T-helper 17 cell (primary cell): ENCODE measurements around the gene ACTRT2. TPM values are rescaled to one million over a fixed set of nuclear protein-coding genes. Genes with fewer than 3 reads are reported as not detected.

Experiments
- ATAC-seq: fragments of 150-1000 bp; cut with Tn5 transposase; 2 replicates; pipeline ENCODE4 v1.10.0; 2021; ENCODE audit warnings: mild to moderate bottlenecking, moderate library complexity
- DNase-seq, 3 donors: peaks; one replicate each; pipeline versions ENCODE4 v3.0.0 to v3.0.0-alpha.2; 2020 to 2021
- H3K9me3 ChIP-seq: one replicate; pipeline ENCODE4 v1.7.0; 2013; ENCODE audit warnings: low read length, mild to moderate bottlenecking; ENCODE audit not compliant: control insufficient read depth, poor library complexity, severe bottlenecking
- H3K27ac Mint-ChIP-seq: one replicate; pipeline ENCODE4 v1.8.0; 2022; ENCODE audit warnings: mild to moderate bottlenecking, moderate library complexity, mixed read lengths
- H3K27me3 Mint-ChIP-seq: one replicate; pipeline ENCODE4 v1.8.0; 2022; ENCODE audit warnings: mixed read lengths
- H3K36me3 Mint-ChIP-seq: one replicate; pipeline ENCODE4 v1.8.0; 2022; ENCODE audit warnings: low read depth, mixed read lengths
- H3K4me1 Mint-ChIP-seq: one replicate; pipeline ENCODE4 v1.8.0; 2022; ENCODE audit warnings: mild to moderate bottlenecking, mixed read lengths
- H3K4me3 Mint-ChIP-seq: one replicate; pipeline ENCODE4 v1.8.0; 2022; ENCODE audit warnings: mild to moderate bottlenecking, moderate library complexity, mixed read lengths
- total RNA-seq, 4 donors: library from RNA in 2 of 4; stranded (reverse) in 2 of 4; gene quantifications; one replicate each; pipeline ENCODE4 v1.2.3 and lab custom pipeline; 2022 to 2026

ACTRT2 gene
- total RNA-seq, 2 donors from 2014 or later = not detected

- Mint-ChIP-seq H3K27ac (no peak overlapping the region), H3K4me1 (no peaks in the 10 kb centered on the region), H3K4me3 (no peak overlapping the region), H3K36me3 (no peaks in the 10 kb centered on the region), H3K27me3 (peaks cover 41% of the 10 kb centered on the region)
- no peaks in the 10 kb centered on the region for H3K9me3 ChIP-seq
- DNase-seq (no peak), ATAC-seq (no peak)
Measured at GRCh38 chr1:3002349-3003038, 18.8 kb upstream of the ACTRT2 start.

- Mint-ChIP-seq H3K27ac (no peak overlapping the region), H3K36me3 (no peaks in the 10 kb centered on the region), H3K4me1 (no peaks in the 10 kb centered on the region), H3K27me3 (peaks cover 37% of the 10 kb centered on the region), H3K4me3 (no peak overlapping the region)
- DNase-seq (no peak), ATAC-seq (no peak)
- H3K9me3 ChIP-seq = no peaks in the 10 kb centered on the region
Measured at GRCh38 chr1:3003039-3003940, 18.0 kb upstream of the ACTRT2 start.

- Mint-ChIP-seq H3K27me3 (peaks cover 33% of the 10 kb centered on the region), H3K36me3 (no peaks in the 10 kb centered on the region), H3K27ac (no peak overlapping the region), H3K4me3 (no peak overlapping the region), H3K4me1 (no peaks in the 10 kb centered on the region)
- ATAC-seq = no peak
- no peaks in the 10 kb centered on the region for H3K9me3 ChIP-seq
- DNase-seq = no peak
Measured at GRCh38 chr1:3003941-3004270, 17.4 kb upstream of the ACTRT2 start.

GRCh38 chr1:3004285-3005205 is 16.7 kb upstream of the ACTRT2 start:
- Mint-ChIP-seq H3K4me1 (no peaks in the 10 kb centered on the region), H3K27ac (no peak overlapping the region), H3K27me3 (peaks cover 30% of the 10 kb centered on the region), H3K36me3 (no peaks in the 10 kb centered on the region), H3K4me3 (no peak overlapping the region)
- ATAC-seq (no peak), DNase-seq (no peak)
- H3K9me3 ChIP-seq = no peaks in the 10 kb centered on the region

- H3K27me3 Mint-ChIP-seq = peaks cover 32% of the 10 kb centered on the region
- no peaks in the 10 kb centered on the region for H3K9me3 ChIP-seq
- no peaks in the 10 kb centered on the region for H3K4me1 Mint-ChIP-seq
- DNase-seq = no peak
- H3K36me3 Mint-ChIP-seq = no peaks in the 10 kb centered on the region
- no peak overlapping the region for H3K27ac Mint-ChIP-seq
- H3K4me3 Mint-ChIP-seq = no peak overlapping the region
- ATAC-seq = no peak
Measured at GRCh38 chr1:3005771-3006170, 15.5 kb upstream of the ACTRT2 start.

- ATAC-seq (no peak), DNase-seq (no peak)
- H3K4me3 Mint-ChIP-seq = no peak overlapping the region
- peaks cover 28% of the 10 kb centered on the region for H3K27me3 Mint-ChIP-seq
- H3K9me3 ChIP-seq = no peaks in the 10 kb centered on the region
- H3K27ac Mint-ChIP-seq = no peak overlapping the region
- H3K4me1 Mint-ChIP-seq = no peaks in the 10 kb centered on the region
- H3K36me3 Mint-ChIP-seq = no peaks in the 10 kb centered on the region
Measured at GRCh38 chr1:3007298-3008147, 13.7 kb upstream of the ACTRT2 start.

GRCh38 chr1:3009021-3009420 is 12.2 kb upstream of the ACTRT2 start:
- ATAC-seq = no peak
- H3K27ac Mint-ChIP-seq = no peak overlapping the region
- no peak overlapping the region for H3K4me3 Mint-ChIP-seq
- H3K36me3 Mint-ChIP-seq = peaks cover 3% of the 10 kb centered on the region
- DNase-seq = no peak
- H3K27me3 Mint-ChIP-seq = peaks cover 33% of the 10 kb centered on the region
- H3K9me3 ChIP-seq = no peaks in the 10 kb centered on the region
- peaks cover 4% of the 10 kb centered on the region for H3K4me1 Mint-ChIP-seq

- H3K4me3 Mint-ChIP-seq = no peak overlapping the region
- ATAC-seq (no peak), DNase-seq (no peak)
- no peak overlapping the region for H3K27ac Mint-ChIP-seq
- H3K4me1 Mint-ChIP-seq = peaks cover 4% of the 10 kb centered on the region
- H3K27me3 Mint-ChIP-seq = peaks cover 36% of the 10 kb centered on the region
- H3K36me3 Mint-ChIP-seq = peaks cover 3% of the 10 kb centered on the region
- H3K9me3 ChIP-seq = no peaks in the 10 kb centered on the region
Measured at GRCh38 chr1:3009556-3009955, 11.7 kb upstream of the ACTRT2 start.

GRCh38 chr1:3011127-3011526 is 10.1 kb upstream of the ACTRT2 start:
- peaks cover 3% of the 10 kb centered on the region for H3K36me3 Mint-ChIP-seq
- H3K4me1 Mint-ChIP-seq = peaks cover 4% of the 10 kb centered on the region
- no peaks in the 10 kb centered on the region for H3K9me3 ChIP-seq
- ATAC-seq (no peak), DNase-seq (no peak)
- H3K27me3 Mint-ChIP-seq = peaks cover 28% of the 10 kb centered on the region
- H3K27ac Mint-ChIP-seq = no peak overlapping the region
- H3K4me3 Mint-ChIP-seq = no peak overlapping the region

- DNase-seq (no peak), ATAC-seq (no peak)
- H3K36me3 Mint-ChIP-seq = peaks cover 3% of the 10 kb centered on the region
- H3K4me3 Mint-ChIP-seq = no peak overlapping the region
- peaks cover 4% of the 10 kb centered on the region for H3K4me1 Mint-ChIP-seq
- peaks cover 28% of the 10 kb centered on the region for H3K27me3 Mint-ChIP-seq
- no peak overlapping the region for H3K27ac Mint-ChIP-seq
- no peaks in the 10 kb centered on the region for H3K9me3 ChIP-seq
Measured at GRCh38 chr1:3011631-3012455, 9.4 kb upstream of the ACTRT2 start.

- H3K27me3 Mint-ChIP-seq = peaks cover 30% of the 10 kb centered on the region
- DNase-seq (peak in 2 of 3 donors; percentile 18 to 57), ATAC-seq (peak; percentile 60)
- peaks cover 4% of the 10 kb centered on the region for H3K4me1 Mint-ChIP-seq
- no peak overlapping the region for H3K4me3 Mint-ChIP-seq
- peaks cover 3% of the 10 kb centered on the region for H3K36me3 Mint-ChIP-seq
- H3K27ac Mint-ChIP-seq = no peak overlapping the region
- no peaks in the 10 kb centered on the region for H3K9me3 ChIP-seq
Measured at GRCh38 chr1:3012456-3013291, 8.6 kb upstream of the ACTRT2 start.
